Measurements from ENCODE around the gene CHSY1.

Gene CHSY1

DNA sequence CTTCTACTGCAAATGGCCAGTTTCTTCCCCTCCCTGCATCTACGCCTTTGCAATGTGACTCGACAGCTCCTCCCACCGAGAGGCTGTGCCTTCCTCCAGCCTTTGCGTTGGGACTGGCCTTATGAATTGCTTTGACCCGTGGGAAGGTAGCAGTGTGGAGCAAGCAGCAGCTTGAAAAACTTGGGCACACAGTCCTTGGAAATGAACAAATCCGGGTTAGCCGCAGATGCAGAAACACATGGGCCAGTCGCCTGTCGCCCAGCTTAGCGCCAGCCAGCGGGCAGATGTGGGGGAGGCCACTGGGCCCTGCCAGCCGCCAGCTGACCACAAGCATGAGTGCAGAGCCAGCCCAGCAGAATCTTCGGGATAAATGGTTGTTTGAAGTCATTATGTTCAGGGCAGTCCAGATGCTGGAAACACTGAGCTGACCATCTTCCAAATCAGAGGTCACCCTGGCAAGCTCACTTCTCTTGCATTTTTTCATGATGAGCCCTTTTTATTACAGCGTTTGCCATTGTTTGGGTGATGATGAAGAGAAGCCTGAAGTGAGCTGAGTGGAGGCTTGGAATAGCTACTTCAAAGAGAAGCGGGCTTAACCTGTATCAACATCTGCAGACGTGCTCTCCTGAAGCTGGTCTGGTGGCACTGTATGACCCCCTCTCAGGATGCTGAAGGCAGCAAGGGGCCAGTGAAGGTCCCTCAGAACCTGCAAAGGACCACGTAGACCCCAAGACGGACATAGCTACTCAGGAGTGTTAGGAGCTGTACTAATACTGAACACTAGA, 15.7 kb upstream of the CHSY1 start:
- DNase-seq = no peak

DNA sequence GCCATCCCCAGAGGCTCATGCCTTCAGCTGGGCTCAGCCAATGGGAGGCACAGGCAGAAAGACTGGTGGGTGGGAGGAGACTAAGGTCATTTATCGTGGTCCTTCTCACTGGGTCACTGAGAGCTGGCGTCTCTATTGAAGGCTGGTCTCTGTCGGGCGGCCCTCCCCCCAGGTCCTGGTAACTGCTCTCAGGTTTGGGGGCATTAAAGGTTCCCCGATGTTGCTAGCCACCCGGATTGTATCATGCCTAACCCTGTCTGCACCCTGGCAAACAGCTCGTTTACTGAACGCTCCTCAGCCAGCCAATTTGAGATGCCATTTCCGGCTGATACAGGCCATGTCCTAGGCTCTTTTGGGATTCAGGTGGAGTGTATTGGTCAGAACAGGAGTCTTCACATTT, 14.9 kb upstream of the CHSY1 start:
- no peak for DNase-seq

DNA sequence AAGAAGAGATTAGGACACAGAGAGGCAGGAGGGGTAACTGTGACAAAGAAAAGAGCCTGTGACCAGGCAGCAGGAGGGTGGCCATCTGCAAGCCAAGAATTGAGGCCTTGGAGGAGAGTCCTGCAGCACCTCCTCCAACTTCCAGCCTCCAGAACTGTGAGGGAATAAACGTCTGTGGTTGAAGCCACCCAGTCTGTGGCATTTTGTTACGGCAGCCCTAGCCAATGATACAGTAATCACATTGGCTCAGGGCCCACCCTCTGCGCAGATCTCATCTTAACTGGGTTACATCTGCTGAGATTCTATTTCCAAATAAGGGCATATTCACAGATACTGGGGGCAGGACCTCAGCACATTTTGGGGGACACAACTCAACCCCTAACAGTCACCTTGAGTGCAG, 14.2 kb upstream of the CHSY1 start:
- DNase-seq = no peak

DNA sequence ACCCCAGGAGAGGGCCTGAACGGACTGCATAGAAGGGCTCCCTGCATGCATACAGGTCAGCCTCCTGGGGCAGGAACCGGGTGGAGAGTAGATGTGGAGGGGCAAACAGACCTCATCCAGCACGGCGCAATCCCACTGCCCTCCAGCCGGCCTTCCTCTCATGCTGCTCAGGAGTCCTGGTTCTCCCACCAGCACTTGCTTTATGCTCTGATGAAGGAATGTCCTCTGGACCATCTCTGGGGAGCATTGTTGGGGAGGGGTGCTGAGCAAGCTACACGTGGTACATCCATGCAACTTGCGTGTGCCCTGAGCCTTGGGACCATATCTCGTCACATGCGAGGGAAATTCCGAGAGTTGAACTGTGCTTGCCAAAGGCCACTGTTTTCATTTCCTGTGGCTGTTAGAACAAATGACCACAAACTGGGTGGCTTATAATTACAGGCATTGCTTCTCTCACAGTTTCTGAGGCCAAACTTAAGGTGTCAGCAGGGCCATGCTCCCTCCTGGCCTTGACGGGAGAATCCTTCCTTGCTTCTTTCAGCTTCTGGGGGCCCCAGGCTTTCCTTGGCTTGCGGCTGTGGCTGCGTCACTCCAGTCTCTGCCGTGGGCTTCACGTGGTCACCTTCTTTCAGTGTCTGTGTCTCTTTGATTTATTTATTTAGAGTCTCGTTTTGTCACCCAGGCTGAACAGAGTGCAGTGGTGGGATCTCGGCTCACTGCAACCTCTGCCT, 13.2 kb upstream of the CHSY1 start:
- DNase-seq = no peak

DNA sequence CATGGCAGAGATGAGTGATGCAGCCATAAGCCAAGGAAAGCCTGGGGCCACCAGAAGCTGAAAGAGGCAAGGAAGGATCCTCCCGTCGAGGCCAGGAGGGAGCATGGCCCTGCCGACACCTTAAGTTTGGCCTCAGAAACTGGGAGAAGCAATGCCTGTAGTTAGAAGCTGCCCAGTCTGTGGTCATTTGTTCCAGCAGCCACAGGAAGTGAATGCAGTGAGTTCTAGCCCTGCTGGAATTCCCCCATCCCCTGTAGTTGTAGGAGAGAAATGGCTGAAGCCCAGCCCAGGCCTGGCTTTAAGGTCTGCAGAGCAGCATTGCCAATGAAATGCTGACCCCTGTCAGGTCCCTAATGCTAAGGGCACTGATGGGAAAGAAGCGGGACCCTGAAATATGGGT, 12.2 kb upstream of the CHSY1 start:
- DNase-seq = no peak

DNA sequence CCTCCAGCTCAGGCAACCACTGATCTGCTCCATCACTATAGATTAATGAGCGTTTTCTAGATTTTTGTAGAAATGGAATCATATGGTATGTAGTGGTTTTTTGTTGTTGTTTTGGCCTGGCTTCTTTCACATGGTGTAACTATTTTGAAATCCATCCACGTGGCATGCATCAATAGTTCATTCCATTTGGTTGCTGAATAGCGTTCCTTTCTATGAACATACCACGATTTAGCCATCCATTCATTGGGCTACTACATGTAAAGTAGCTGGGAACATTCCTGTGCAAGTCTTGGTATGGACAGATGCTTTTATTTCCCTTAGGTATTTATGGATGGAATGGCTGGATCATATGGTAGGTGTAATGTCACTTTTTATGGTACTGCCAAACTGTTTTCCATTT, 10.7 kb upstream of the CHSY1 start:
- no peak for DNase-seq

DNA sequence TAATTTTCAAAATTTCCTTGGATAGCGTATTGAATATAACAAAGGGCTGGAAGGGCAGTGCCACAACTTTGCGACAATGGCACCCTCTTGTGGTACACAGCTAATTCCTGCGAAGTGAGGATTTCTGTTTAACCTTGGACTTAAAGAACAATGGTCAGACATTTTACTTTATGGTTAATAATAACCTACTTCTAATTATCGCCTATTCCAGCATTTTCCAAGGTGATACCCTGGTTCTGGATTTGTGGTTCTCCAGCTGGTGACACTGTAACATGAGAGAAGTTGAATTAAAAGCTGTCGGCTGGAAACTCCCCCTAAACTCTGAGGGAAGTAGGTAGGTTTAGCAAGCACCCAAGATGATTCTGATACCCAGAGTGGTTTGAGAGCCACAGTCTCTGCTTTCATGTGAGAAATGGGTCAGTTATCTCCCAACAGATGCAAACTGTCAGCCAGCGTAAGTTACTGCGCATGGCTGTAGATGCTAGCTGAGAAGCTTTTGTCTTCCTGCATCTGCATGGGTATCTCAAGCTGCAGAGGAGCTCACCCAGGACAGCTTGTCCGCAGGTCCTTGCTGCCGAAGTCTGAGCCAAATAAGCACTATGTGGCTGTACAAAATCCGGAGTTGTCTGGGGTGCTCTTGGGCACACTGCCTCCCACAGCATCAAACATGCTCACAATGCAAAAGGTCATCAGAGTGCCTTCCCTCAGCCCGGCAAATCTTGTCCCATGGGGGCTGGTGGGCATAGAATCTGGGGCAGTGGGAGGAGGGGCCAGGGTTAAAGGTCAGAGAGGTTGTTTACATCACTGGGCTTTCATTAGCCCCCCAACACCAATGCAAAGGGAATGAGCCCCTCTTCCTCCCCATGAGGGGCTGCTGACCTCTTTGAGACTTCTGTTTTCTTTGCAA, 6.6 kb upstream of the CHSY1 start:
- no peak for DNase-seq

DNA sequence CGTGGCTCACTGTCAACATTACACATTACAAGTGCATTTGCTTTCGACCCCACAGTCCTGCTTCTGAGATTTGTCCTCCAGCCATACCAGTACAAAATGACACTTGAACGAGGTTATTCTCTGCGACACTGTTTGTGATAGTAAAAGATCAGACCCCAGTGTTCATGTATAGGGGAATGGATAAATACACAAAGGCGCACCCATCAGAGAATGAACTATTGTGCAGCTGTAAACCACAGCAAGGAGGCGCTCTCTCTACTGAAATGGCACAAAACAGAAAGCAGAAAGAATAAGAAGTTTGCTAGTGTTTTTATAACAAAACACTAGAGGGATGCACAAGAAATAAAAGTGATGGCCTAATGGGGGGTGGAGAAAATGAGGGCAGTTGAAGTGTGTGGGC, 4.9 kb upstream of the CHSY1 start:
- DNase-seq = no peak

DNA sequence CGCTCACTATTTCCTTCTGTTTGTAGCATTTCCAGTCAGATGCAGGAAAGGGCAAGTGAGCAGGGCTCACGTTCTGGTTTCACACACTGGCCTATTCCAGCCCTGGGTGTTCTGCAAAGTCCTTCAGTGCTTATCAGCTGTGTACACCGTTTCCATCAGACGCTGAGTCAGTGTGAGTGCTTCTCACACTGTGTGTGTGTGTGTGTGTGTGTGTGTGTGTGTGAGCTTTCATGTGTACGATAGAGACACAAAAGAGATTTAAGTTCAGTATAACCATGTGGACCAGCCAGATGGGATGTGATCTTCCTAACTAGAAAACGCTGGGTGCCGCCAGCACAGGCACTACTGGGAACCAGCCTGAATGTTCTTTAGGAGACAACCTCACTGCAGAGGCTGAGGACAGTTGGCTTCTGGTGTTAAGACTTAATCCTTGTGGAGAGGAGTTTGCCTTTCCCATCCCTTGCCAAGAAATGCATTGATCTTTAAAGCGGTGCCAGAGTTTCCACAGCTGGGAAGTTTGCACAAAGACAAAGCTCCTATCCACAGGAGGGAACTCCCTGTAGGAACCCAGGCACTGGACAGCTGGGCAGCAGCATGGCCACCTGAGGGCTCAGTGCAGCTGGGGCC, 3.9 kb upstream of the CHSY1 start:
- no peak for DNase-seq

DNA sequence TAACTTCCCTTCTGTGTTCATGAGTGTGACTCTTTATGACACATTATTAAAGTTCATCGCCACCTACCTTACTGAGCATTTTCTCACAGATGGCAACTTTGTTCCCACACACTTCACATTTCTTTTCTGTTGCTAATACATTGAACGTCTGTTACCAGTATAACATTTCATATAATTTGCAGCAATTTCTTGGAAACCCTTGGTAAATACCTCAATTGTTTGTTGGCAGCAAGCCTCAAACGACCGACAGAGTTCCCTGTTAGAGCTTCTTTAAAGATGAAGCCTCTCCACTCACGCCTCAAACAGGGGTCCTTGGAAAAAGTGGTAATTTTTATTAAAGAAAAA, 3.2 kb upstream of the CHSY1 start:
- DNase-seq = no peak

DNA sequence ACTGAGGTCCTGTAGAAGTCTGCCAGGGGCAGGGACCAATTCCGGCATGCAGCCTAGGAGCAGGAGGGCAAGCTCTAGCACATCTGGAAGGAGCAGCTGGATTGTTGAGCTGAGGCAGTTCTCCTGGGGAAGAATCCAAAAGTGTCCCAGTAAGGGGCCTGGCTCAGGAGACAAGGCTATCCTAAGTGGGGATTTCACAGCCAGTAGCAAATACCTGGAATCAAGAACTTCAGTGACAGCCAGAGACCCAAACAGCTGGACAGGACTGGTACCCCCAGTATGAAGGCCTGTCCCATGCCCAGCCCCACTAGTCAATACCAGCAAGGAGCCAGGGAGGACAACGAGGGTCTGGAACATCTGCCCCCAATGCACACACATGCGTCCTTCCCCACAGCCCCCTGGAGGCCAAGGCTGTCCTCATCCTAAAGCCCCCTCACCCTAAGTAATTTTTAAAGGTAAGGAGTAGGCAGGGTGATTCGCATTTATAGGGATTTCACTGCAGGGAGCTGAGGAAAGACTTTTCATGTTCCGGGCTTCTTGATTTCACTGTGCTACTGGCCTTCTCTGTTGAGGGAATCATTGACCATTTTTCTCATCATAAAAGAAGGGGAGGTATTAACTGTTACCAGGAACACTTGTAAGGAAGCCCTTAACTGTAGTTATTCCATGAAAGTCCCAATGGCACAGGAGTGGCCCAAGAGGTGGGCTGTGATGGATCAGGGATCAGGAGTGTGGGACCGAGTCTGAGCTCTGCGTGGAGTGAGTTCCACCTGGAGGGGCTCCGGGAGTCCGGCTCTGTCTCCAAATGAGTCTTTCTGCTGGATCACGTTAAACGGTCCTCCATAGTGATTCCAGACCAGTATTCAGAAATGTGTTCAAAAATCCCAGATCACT, 2.6 kb upstream of the CHSY1 start:
- no peak for DNase-seq

DNA sequence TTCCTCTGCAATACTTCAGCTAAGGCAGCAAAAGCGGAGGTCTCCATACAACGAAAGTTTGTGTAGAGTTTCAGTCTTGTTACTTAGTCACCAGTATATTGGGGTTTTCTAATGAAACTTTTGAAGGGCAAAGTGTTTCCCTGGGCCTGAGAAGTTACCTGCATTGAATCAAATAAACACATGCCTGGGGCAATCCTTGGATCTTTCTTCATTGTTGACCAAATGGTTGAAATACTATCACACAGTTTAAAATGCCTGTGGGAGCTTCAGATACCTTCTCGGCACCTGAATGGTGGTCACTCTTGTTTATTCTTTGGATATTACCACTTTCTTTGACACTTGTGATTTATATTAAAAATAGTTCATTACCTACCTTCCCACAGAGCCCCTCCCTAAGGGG, 988 bp upstream of the CHSY1 start:
- no peak for DNase-seq

DNA sequence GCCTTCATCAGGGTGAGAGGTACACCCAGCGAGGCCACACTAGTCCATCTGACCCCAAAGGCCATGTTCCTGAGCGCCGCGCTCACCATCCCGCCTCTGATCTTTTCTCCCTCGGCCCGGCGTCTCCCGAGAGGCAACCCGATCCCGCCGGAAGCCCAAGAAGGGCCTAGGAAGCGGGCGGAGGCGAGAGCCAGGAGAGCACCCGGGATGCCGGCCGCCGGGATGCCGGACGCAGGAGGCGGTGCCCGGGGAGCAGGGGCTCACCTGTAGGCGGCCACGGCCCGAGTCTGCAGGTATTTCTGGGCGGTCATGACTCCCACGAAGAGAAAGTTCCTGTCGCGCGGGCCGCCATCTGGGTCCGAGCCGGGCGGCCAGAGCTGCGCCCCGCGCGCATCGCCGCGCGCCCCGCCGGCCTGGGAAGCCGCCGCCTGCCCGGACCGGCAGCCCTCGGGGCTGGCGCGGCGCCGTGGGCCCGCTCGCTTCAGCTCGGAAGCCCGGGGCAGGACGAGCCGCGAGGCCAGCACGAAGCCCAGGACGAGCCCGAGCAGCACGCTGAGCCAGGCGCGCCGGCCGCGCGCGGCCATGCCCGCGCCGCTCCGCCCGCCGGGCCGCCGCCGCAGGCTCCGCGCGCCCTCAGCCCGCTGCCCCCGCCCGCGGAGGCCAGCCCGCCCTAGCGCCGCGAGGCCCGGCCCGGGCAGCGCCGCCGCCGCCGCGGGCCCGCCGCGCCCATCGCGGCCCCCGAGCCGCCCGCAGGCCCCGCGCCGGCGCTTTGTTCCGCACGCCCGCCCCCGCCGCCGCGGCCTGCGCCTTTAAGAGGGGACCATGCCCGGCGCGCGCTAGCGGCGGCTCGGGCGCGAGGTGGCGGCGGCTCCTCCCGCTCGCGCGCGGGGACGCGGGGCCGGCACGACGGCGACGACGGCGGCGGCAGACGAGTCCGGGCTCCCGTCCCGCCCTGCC, 697 bp downstream of the CHSY1 start:
- DNase-seq = peak; percentile 50

DNA sequence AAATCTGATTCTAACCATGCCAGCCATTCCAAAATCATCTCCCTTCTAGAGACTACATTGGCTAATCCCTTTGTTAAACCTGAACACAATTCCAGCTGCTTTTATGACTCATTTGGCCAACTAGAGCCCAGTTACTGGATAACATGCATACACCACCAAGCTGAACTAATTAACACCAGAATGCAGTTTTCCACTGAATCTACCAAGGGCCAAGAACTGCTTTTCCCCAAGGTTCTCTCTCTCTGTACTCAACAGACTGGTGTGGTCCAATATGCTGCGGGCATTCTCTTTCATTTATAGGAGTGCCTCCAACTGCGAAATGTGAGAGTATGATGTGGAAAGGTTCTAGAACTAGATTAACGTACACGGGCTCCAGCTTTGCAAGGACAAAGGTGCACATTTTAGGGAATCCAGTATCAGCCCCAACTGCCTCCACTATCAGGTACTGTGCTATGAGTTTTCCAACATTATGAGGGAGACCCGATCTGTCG, 1.5 kb downstream of the CHSY1 start:
- no peak for DNase-seq

DNA sequence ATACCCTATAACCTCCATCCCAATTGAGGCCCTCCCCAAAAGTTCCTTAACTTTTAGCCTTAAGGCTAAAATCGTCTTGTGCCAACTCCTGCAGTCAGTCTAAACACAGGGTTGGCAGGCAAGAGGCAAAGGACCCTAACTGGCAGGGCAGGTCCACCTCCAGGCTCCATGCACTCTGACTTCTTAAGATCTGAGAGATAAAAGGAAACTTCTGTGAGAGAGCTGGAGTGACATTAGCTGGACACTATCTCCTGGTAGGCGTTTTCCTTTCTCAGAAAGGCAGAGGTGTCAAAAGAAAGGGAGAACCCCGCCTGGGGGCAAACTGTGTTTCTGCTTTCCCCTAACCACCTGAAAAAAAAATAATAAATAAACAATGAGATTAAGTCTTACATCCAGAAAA, 3.6 kb downstream of the CHSY1 start:
- DNase-seq = no peak

DNA sequence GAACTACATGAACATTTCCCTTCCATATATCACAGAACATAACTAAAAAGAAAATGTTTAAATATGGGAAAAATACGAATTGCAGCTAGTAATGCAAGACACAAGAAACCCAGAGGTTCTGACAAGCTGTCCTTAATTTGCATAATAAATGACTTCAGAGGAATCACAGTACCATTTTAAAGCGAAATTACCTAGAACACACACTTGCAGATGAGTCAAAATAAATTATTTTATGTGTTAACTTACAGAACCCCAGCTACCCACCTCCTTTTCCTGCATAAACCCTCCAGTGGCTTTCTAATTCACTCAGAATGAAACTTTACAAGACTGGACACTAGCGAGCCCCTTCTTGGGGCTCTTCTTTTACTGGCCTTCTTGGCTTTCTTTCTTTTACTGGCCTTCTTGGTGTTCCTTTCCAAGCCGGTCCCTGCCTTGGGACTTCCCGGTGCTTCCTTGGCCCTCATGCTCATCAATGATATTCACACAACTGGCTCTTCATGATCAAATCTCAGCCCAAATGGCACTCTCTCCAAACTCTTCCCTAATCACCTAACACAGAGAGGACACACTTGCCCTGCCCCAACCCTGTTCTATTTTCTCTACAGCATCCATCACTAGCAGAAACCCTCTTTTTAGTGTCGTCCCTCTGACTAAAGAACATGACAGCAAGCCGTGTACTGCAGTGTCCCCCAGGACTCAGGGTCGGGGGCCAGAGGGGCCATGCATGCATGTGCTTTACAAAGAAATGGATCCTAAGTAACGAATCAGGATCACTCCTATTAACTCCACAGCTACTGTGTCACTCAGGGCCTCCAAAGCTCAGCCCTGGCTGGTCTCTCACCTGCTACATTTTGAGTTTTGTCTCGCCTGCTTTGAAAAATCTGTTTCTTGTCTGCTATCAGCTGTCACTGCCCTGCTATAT, 4.8 kb downstream of the CHSY1 start:
- no peak for DNase-seq

DNA sequence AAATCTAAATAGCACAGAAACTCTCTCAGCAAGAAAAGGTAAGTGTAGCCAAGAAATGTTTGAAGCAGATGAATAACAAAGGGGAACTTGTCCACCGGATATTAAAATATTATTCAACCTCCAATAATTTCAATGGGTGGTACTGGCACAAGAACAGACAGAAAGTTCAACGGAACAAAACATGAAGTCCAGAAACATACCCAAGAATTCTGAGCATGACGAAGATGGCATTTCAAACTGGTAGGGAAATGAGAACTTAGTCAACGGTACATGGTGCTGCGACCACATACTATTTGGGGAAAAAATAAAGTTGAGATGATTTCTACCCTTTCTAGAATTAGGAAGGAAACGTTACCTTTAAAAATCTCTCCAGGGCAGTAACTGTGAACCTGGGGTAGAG, 5.5 kb downstream of the CHSY1 start:
- DNase-seq = no peak

DNA sequence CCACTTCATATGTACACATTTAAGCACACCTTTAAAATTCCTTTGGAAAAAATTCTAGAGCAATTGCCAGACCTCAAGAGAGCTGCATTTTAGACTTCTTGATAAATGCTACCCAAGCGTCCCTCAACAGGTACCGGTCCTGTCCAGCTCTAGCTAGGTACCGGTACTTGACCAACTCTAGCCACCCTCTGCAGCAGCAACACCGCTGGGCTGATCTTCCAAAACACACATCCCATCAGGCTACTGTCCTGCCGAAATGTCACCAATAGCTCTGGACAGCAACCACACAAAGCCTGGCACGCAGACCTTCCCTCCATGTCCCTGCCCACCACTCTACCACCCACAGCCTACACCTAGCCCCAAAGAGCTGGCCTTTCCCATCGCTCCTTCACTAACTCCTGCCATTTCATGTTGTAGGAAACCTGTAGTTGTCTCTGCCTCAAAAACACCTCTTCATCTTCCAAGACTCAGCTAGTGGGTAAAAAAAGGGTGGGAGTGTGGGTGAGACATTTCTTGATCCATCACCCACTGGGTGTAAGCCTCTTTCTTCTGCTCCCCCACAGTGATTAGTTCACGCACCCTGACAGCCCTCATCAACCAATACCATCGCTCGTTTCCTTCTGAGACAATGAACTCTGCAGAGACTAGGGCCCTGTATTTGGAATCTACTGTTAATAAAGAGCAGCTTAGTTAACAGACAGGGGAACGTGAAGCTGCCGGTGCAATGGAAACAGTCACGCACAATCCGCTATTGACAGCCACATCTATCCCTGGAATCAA, 6.8 kb downstream of the CHSY1 start:
- DNase-seq = no peak
